OCI-LY1 (cell line): ENCODE data around the gene GDA.
"Not testable (repeated sequence)": the region's sequence is repeated elsewhere in the genome, so short reads cannot be mapped to it uniquely, and the experiment has no call there.

ENCODE experiments used
- H2AFZ ChIP-seq: fragments of 200-600 bp; sonication (generic), shearing (Covaris generic); 2 replicates; pipeline ENCODE4 v1.6.0; 2014; ENCODE audit warnings: antibody characterized with exemption, mild to moderate bottlenecking, low read length
- H3F3A ChIP-seq: fragments of 200-600 bp; sonication (generic), shearing (Covaris generic); 2 replicates; pipeline ENCODE4 v1.6.0; 2014; ENCODE audit warnings: mild to moderate bottlenecking, antibody characterized with exemption, low read length, moderate library complexity; ENCODE audit not compliant: insufficient read depth
- H3K27ac ChIP-seq: fragments of 200-600 bp; sonication (generic); 2 replicates; pipeline ENCODE4 v1.5.1; 2014; ENCODE audit warnings: low read length, mixed run types, mild to moderate bottlenecking, low read depth; ENCODE audit not compliant: poor library complexity, severe bottlenecking
- H3K27me3 ChIP-seq: fragments of 200-600 bp; sonication (generic); 2 replicates; pipeline ENCODE4 v1.6.0; 2014; ENCODE audit warnings: antibody characterized with exemption, mild to moderate bottlenecking, low read length, moderate library complexity; ENCODE audit not compliant: insufficient read depth
- H3K36me3 ChIP-seq: fragments of 200-600 bp; sonication (generic); 2 replicates; pipeline ENCODE4 v1.6.1; 2014; ENCODE audit warnings: mild to moderate bottlenecking, antibody characterized with exemption, low read length, moderate library complexity, mixed read lengths; ENCODE audit not compliant: insufficient read depth
- H3K4me1 ChIP-seq: fragments of 200-600 bp; sonication (generic); 2 replicates; pipeline ENCODE4 v1.5.1; 2014; ENCODE audit warnings: mild to moderate bottlenecking, low read length, moderate library complexity; ENCODE audit not compliant: insufficient read depth, severe bottlenecking
- H3K4me2 ChIP-seq: fragments of 200-600 bp; sonication (generic), shearing (Covaris generic); 2 replicates; pipeline ENCODE4 v1.6.1; 2014; ENCODE audit warnings: low read length
- H3K4me3 ChIP-seq: fragments of 200-600 bp; sonication (generic); 2 replicates; pipeline ENCODE4 v1.5.1; 2014; ENCODE audit warnings: low read length, low read depth, mild to moderate bottlenecking, mixed read lengths; ENCODE audit not compliant: poor library complexity, severe bottlenecking
- H3K79me2 ChIP-seq: fragments of 200-600 bp; shearing (Covaris generic); 2 replicates; pipeline ENCODE4 v1.6.1; 2016; ENCODE audit warnings: mixed run types, low read length, mixed read lengths; ENCODE audit not compliant: insufficient read depth
- H3K9ac ChIP-seq: fragments of 200-600 bp; sonication (generic), shearing (Covaris generic); 2 replicates; pipeline ENCODE4 v1.6.1; 2014; ENCODE audit warnings: mild to moderate bottlenecking, low read length, mixed read lengths
- H3K9me2 ChIP-seq: fragments of 200-600 bp; sonication (generic), shearing (Covaris generic); 2 replicates; pipeline ENCODE4 v1.6.1; 2014; ENCODE audit warnings: low read depth, mild to moderate bottlenecking, low read length, mixed read lengths
- H3K9me3 ChIP-seq: fragments of 200-600 bp; shearing (Covaris generic); 2 replicates; pipeline ENCODE4 v1.6.1; 2014; ENCODE audit warnings: low read length, mixed read lengths
- H4K20me1 ChIP-seq: fragments of 200-600 bp; sonication (generic), shearing (Covaris generic); 2 replicates; pipeline ENCODE4 v1.6.0; 2016; ENCODE audit warnings: mild to moderate bottlenecking, low read length; ENCODE audit not compliant: insufficient read depth
- EZH2 ChIP-seq: fragments of 200-600 bp; sonication (generic), shearing (Covaris generic); IDR thresholded peaks from 2 replicates; pipeline ENCODE4 v1.8.0; 2017; ENCODE audit warnings: borderline replicate concordance, mixed run types, mild to moderate bottlenecking, antibody characterized with exemption, low read length, moderate library complexity, mixed read lengths
- TF ChIP-seq, protein P1 (sequence below): fragments of 200-600 bp; sonication (generic), shearing (Covaris generic); IDR thresholded peaks from 2 replicates; pipeline ENCODE4 v1.5.1; 2017; ENCODE audit warnings: mild to moderate bottlenecking, antibody characterized with exemption, low read length, moderate library complexity, mixed read lengths

GDA gene

DNA sequence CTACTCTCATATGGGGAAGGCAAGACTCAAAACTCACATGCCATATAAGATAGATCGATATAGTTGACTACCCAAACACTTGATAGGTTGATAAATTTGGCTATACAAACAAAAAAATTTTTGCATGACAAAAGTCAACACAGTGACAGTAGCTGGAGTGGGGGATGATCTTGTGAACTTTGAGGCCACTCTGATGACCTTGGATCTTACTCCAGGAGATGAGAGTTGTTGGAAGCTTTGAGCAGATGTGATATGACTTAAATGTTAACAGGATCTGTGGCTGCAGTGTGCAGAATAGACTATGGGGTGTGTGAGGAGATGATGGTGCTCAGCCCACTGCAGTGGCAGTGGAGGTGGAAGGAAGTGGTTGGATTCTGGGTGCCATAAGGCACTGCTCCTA lies 114.3 kb downstream of the GDA start:
- Histone ChIP-seq H3K4me2 (no peak overlapping the region), H3K9me3 (no peaks in the 10 kb centered on the region), H3K9me2 (no peaks in the 10 kb centered on the region), H3K9ac (no peak overlapping the region), H4K20me1 (no peaks in the 10 kb centered on the region), H3K27ac (no peak overlapping the region), H3F3A (no peaks in the 10 kb centered on the region), H3K4me1 (no peaks in the 10 kb centered on the region), H3K36me3 (no peaks in the 10 kb centered on the region), H3K79me2 (no peaks in the 10 kb centered on the region), H2AFZ (no peak overlapping the region), H3K27me3 (no peaks in the 10 kb centered on the region), H3K4me3 (no peak overlapping the region)
- no peak for TF ChIP-seq EZH2
- TF ChIP-seq, protein P1, sequence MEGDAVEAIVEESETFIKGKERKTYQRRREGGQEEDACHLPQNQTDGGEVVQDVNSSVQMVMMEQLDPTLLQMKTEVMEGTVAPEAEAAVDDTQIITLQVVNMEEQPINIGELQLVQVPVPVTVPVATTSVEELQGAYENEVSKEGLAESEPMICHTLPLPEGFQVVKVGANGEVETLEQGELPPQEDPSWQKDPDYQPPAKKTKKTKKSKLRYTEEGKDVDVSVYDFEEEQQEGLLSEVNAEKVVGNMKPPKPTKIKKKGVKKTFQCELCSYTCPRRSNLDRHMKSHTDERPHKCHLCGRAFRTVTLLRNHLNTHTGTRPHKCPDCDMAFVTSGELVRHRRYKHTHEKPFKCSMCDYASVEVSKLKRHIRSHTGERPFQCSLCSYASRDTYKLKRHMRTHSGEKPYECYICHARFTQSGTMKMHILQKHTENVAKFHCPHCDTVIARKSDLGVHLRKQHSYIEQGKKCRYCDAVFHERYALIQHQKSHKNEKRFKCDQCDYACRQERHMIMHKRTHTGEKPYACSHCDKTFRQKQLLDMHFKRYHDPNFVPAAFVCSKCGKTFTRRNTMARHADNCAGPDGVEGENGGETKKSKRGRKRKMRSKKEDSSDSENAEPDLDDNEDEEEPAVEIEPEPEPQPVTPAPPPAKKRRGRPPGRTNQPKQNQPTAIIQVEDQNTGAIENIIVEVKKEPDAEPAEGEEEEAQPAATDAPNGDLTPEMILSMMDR: no peak

DNA sequence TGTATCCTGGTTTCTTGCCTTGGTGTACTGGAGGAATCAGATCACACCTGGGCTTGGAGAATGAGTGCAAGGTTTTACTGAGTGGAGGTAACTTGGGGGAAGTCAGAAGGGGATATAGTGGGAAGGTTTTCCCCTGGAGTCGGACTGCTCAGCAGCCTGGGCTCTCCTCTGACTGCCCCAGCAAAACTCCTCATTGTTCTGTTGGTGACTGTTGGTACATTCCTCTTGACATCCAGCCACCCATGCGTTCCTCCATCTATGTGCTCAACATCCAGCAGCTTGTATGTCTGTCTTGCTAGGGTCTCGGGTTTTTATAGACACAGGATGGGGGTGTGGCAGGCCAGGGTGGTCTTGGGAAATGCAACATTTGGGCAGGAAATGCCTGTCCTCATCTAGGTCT lies 119.7 kb downstream of the GDA start:
- H3K4me1 ChIP-seq: no peaks in the 10 kb centered on the region
- H3K79me2 ChIP-seq: no peaks in the 10 kb centered on the region
- H3K27me3 ChIP-seq: no peaks in the 10 kb centered on the region
- H3K36me3 ChIP-seq: no peaks in the 10 kb centered on the region
- H3K9me3 ChIP-seq: no peaks in the 10 kb centered on the region
- no peak overlapping the region for H3K27ac ChIP-seq
- no peak for TF ChIP-seq EZH2
- TF ChIP-seq, protein P1: no peak
- no peak overlapping the region for H3K9ac ChIP-seq
- H3K4me3 ChIP-seq: no peak overlapping the region
- H3F3A ChIP-seq: no peaks in the 10 kb centered on the region
- no peak overlapping the region for H2AFZ ChIP-seq
- no peak overlapping the region for H3K4me2 ChIP-seq
- H4K20me1 ChIP-seq: no peaks in the 10 kb centered on the region
- no peaks in the 10 kb centered on the region for H3K9me2 ChIP-seq

DNA sequence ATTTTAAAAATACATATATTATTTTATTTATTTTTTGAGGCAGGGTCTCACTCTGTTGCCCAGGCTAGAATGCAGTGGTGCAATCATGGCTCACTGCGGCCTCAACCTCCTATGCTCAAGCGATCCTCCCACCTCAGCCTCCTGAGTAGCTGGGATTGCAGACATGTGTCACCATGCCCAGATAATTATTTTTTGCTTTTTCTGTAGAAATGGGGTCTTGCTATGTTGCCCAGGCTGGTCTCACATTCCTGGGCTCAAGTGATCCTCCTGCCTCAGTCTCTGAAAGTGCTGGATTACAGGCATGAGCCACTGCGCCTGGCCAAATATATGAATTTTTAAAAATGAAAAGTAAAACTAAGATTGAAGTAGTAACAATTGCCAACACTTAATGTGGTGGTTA lies 121.1 kb downstream of the GDA start:
- not testable (repeated sequence) for H3K4me2 ChIP-seq, H3K9me2 ChIP-seq, H3K79me2 ChIP-seq, H3K4me1 ChIP-seq, H2AFZ ChIP-seq, H3K27me3 ChIP-seq, H3K9ac ChIP-seq, H3F3A ChIP-seq, H4K20me1 ChIP-seq, H3K36me3 ChIP-seq, H3K9me3 ChIP-seq, H3K27ac ChIP-seq, H3K4me3 ChIP-seq

DNA sequence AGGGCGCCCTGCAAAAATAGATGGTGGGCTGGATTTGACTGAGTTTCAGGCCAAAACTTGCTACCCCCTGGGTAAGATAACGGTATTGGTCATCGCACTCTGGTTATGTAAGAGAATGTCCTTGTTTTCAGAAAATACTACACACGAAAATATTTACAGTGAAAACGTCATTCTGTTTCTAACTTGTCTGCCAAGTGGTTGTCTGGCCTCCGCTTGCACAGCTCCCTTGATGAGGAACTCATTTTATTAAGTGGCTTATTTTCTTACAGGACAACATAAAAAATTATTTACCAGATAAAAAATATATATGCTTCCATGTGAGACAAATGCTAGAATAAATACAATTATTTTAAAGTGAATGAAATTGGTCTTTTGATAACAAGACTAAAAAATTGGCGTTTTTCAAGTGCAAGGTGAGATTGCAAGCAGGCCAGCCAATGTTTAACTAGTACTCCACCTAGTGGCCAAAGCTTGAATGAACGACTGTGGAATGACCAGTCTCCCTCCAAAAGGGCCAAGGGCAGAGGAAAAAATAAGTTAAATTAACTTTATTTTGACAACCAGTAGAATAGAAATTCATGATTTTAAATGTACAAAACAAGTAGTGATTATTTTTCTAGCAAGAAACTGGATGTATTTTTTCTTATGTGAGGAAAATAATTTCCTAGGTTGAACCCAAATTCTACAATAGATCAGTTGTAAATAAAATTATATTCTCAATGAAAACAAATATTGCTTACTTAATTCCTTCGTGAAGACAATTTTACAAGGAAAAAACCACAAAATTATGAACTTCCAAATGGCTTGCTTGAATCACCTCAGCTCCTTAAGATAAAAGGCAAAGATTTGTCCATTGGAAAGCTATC lies 122.6 kb downstream of the GDA start:
- Histone ChIP-seq H3K4me3 (no peak overlapping the region), H4K20me1 (no peaks in the 10 kb centered on the region), H3K4me2 (no peak overlapping the region), H3K9me3 (no peaks in the 10 kb centered on the region), H3K27ac (no peak overlapping the region), H3F3A (no peaks in the 10 kb centered on the region), H3K9me2 (no peaks in the 10 kb centered on the region), H2AFZ (no peak overlapping the region), H3K4me1 (no peaks in the 10 kb centered on the region), H3K27me3 (no peaks in the 10 kb centered on the region), H3K79me2 (no peaks in the 10 kb centered on the region), H3K9ac (no peak overlapping the region), H3K36me3 (no peaks in the 10 kb centered on the region)
- TF ChIP-seq EZH2: no peak
- TF ChIP-seq, protein P1: peak; percentile 71
